Heart left ventricle (tissue), 13 donors: ENCODE data around the gene ZNF628.

Experiments
- POLR2A ChIP-seq, 2 donors: fragments of 450-650 bp; IDR thresholded peaks; one replicate each; pipeline ENCODE4 v1.6.1; 2017; ENCODE audit warnings: antibody characterized with exemption in 2 of 2, mild to moderate bottlenecking in 2 of 2, moderate library complexity in 2 of 2
- TF ChIP-seq, protein P1 (sequence below), 12 donors: fragments of 200-600 bp; sonication (generic) in 4 of 12; IDR thresholded peaks; one replicate each; pipeline versions ENCODE4 v1.5.0 to v1.8.0; 2018 to 2022; ENCODE audit warnings: antibody characterized with exemption in 12 of 12, mild to moderate bottlenecking in 5 of 12
- donor health status: ischemic (EF 13 %, LVEDD 7.1; RV severe dilation, severe dysfunction).
- donor health status: DM: no; HTN: yes; CAD: no.
- donor health status: DM: no; HTN: no; CAD: no.
- donor health status: ischemic (EF 25% LVEDD 6.9; RV normal size, moderate dysfunction).
- donor health status: ischemic (EF 25% LVEDD 5.7; RV mildly dilated, moderate dysfunction).
- donor health status: ischemic (EF 35%, LVEDD 5.7; RV mildly dilated, moderate dysfunction).
- donor health status: nonischemic (EF 11% LVEDD 7.7; RV severe dilation, severe dysfunction).
- donor health status: DM: yes; HTN: yes; CAD: no.
- donor health status: PGD.
- donor health status: ischemic (EF 29% LVEDD 5.4; RV normal size, mild dysfunction).
- donor health status: nonischemic (EF 23%, LVEDD 6.1; RV moderate dilation, normal function).

DNA sequence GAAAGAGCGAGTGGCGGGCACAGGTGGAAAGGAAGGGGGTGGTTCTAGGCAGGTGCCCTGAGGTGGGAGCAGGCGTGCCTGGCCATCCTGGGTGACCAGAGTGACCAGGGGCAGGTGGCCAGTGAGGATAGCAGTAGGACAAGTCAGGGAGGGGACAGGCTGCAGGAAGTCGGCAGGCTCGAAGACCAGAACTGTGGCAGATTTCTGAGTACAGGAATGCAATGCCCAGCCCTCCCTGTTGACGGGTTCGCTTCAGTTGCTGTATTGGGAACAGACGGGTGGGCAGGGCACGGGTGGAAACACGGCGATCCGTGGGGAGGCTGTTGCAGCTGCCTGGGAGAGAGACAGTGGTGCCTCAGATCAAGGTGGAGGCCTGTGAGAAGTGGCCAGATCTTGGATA, 1.9 kb downstream of the ZNF628 start:
- TF ChIP-seq, protein P1, sequence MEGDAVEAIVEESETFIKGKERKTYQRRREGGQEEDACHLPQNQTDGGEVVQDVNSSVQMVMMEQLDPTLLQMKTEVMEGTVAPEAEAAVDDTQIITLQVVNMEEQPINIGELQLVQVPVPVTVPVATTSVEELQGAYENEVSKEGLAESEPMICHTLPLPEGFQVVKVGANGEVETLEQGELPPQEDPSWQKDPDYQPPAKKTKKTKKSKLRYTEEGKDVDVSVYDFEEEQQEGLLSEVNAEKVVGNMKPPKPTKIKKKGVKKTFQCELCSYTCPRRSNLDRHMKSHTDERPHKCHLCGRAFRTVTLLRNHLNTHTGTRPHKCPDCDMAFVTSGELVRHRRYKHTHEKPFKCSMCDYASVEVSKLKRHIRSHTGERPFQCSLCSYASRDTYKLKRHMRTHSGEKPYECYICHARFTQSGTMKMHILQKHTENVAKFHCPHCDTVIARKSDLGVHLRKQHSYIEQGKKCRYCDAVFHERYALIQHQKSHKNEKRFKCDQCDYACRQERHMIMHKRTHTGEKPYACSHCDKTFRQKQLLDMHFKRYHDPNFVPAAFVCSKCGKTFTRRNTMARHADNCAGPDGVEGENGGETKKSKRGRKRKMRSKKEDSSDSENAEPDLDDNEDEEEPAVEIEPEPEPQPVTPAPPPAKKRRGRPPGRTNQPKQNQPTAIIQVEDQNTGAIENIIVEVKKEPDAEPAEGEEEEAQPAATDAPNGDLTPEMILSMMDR (IDR thresholded peaks at IDR 0.05): no peak
- TF ChIP-seq POLR2A (IDR thresholded peaks at IDR 0.05): no peak
